Cardiac fibroblast (primary cell): ENCODE data around the gene MT3.
A peak's percentile ranks its signal among the peaks of the same experiment; 100 is the strongest.

ENCODE experiments used
- DNase-seq, 2 donors: peaks; one replicate each; pipeline versions ENCODE4 v3.0.0 to v3.0.0-alpha.2; 2010; ENCODE audit warnings: low read depth in 2 of 2
- H3K4me3 ChIP-seq, 2 donors: replicated peaks in 1 of 2; 1 replicate in 1 of 2; 2 replicates in 1 of 2; pipeline ENCODE4 v1.5.1; 2011; ENCODE audit warnings: low read depth in 2 of 2, low read length in 2 of 2, mild to moderate bottlenecking in 2 of 2, moderate library complexity in 1 of 2
- TF ChIP-seq, protein P1 (sequence below): IDR thresholded peaks from one replicate; pipeline ENCODE4 v1.5.1; 2011; ENCODE audit warnings: low read depth, mild to moderate bottlenecking, low read length, inconsistent platforms

Gene MT3

DNA sequence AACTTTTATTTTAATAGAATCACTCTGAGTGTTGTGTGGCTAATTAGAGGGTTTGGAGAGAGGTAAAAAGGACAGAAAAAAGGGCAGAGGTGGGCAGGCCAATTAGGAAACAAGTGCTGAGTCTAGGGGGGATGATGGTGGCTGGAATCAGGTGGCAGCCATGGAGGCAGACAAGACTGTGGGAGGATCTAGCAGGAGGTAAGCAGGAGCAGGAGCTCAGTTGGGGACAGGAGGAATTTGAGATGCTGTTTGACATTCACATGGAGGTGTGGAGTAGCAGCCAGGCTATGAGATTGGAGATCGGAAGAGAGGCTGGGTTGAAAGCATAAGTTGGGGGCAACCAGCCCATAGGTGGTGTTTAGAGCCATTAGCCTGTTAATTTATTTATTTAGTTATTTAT lies 28.2 kb upstream of the MT3 start:
- H3K4me3 ChIP-seq = no peak overlapping the region
- TF ChIP-seq, protein P1, sequence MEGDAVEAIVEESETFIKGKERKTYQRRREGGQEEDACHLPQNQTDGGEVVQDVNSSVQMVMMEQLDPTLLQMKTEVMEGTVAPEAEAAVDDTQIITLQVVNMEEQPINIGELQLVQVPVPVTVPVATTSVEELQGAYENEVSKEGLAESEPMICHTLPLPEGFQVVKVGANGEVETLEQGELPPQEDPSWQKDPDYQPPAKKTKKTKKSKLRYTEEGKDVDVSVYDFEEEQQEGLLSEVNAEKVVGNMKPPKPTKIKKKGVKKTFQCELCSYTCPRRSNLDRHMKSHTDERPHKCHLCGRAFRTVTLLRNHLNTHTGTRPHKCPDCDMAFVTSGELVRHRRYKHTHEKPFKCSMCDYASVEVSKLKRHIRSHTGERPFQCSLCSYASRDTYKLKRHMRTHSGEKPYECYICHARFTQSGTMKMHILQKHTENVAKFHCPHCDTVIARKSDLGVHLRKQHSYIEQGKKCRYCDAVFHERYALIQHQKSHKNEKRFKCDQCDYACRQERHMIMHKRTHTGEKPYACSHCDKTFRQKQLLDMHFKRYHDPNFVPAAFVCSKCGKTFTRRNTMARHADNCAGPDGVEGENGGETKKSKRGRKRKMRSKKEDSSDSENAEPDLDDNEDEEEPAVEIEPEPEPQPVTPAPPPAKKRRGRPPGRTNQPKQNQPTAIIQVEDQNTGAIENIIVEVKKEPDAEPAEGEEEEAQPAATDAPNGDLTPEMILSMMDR = no peak
- DNase-seq = no peak

DNA sequence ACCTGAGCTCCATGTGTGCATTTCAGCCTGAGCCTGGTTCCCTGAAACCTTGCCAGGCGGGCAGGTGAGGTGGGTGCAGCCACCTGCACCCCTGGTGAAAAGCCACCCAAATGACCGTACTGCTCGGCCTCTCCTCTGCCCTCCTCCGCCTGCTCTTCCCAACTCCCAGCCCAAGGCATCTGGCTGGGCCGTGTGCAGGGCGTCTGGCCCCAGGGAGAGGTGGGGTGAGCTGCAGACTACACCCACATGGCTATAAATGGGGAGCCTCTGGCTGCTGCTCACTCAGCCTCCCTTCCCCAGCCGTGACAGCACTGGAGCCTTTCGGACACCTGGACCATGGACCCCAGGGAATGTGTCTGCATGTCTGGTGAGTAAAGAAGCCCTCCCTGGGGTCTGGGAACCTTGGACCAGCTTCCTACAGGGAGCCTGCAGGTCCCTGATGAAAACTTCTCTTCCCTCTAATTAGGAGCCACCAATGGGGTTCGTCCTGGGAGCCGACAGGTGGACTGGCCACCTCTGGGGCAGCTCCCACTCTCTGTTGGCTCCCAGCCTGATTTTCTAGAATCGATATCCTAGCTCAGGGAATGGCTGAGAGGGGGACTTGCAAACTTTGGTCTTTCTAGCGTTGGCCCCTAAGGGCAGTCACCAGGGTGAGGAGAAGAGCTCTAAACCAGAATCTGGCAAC lies 24.4 kb upstream of the MT3 start, which contains the start of gene MT4:
Gene MT4 (plus strand): TSS at position 281 of the 685 bp plus-strand sequence. CDS start 56 bp downstream, at position 337.
- H3K4me3 ChIP-seq = no peak within 1 kb of the TSS
- no peak for DNase-seq
- TF ChIP-seq, protein P1 = no peak

DNA sequence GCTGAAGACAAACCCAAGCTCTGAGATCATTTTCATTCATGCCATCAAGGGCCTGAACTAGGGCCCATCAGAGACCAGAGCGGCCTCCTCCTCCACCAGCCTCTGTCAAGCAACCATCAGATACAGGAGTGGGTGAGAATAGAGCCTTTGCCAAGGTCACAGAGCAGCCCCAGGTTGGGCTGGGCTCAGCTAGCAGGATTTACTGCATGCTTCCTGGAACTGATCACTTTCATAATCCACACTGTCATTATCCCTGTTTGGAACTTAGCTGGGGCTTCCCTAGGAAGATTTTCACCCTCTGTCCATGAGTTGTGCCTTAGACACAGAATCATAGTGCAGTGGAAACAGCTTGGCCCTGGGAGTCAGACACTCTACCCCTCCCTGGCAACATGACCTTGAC lies 19.4 kb upstream of the MT3 start:
- no peak for DNase-seq
- TF ChIP-seq, protein P1 = no peak
- no peak overlapping the region for H3K4me3 ChIP-seq

DNA sequence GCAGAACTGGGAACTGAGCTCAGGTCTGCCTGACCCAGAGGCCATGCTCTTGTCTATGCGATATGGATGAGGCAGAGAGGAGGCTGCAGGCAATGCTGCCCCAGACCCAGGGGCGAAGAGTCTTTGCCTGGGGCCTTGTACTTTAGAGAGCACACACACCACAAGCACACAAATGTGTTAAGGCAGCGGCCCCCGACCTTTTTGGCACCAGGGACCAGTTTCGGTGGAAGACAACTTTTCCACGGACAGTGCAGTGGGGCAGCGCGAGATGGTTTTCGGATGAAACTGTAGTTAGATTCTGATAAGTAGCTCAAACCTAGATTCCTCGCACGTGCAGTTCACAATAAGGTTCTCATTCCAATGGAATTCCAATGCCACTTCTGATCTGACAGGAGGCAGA lies 17.8 kb upstream of the MT3 start:
- no peak for DNase-seq
- TF ChIP-seq, protein P1 = no peak

DNA sequence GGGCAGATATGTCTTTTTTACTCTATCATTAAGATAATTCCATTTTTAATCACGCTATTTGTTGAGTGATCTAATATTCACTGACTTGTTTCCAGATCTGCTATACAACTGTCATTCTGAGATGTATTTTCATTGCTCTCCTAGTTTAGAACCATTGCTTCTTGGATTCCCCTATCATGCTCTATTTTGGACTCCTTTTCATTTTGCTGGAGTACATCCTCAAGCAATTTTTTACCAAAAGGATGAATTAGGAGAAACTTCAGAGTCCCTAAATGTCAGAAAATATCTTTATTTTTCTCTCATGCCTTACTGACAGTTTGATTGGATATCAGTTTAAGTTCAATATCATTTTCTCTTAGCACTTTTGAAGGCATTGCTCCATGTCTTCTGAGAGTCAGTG lies 14.7 kb upstream of the MT3 start:
- H3K4me3 ChIP-seq = no peak overlapping the region
- no peak for DNase-seq
- TF ChIP-seq, protein P1 = no peak

More for the DNA sequence above, 17.8 kb upstream of the MT3 start:
- no peak overlapping the region for H3K4me3 ChIP-seq

DNA sequence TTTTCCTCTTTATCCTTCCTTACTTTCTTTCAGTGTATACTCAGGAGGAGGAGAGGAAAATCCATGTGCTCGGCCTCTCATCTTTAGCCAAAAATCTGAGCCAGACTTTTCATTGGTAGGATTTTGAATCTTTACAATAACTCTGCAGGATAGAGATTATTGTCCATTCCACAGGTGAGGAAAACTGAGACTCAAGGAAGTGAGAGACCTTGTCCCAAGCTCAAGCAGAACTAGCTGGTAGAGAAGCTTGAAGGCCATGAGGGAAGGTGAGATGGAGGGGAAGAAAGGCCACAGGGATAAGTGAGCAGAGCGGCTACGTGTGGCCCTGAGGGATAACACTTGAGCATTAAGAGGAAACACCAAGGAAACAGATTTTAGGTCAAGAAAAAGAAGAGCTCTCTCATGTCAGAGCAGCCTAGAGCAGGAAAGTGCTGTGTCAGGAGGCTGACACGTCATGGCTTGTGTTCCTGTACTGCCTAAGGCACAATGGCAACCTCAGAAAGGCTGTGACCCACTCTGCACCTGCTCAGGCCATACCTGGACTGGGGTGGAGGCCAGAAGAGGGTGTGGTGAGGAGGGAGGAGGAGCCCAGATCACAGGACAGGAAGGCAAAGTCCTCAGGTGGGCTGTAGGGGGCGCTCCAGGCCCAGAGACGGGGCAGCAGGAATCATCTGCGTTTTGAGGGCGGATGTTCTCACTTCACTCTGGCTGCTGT lies 12.6 kb upstream of the MT3 start:
- peak; percentile 71 to 75 for DNase-seq
- no peak overlapping the region for H3K4me3 ChIP-seq
- TF ChIP-seq, protein P1 = peak; percentile 84
